ENCODE results near the gene CRY2. TPM values are rescaled to one million over a fixed set of nuclear protein-coding genes. Genes with fewer than 3 reads are reported as not detected.
A peak's percentile ranks its signal among the peaks of the same experiment; 100 is the strongest.

The CRY2 gene
- polyA plus RNA-seq, 2 donors = 5.9 to 6.8 TPM

DNA sequence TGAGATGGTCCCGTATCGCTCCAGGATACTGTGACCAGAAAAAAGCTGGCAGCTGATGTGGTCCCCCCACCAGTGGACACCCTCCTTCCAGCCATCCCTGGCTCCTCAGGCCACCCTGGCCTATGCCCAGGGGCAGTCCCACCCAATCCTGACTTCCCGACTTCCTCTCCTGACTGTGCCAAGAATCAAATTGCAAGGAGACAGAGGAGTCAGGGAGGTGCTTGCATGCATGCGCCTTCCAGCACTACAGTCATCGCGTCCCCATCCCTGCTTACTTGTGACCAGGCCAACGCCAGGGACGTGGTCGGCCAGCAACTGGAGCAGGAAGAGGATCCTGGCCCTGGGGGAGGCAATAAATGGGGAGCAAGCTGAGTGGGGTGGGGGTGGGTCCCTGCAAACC lies 63.3 kb downstream of the CRY2 start:
- 86% methylated on average over 9 of the region's 9 CpGs for WGBS, 2 donors
- H3K36me3 ChIP-seq (ENCODE audit: control insufficient read depth in 2 of 2, insufficient read depth in 2 of 2, low read length in 1 of 2) = peaks cover 20 to 49% of the 10 kb centered on the region in 2 donors
- no peak overlapping the region for H3K27ac ChIP-seq (ENCODE audit: low read depth in 2 of 2, low read length in 1 of 2)
- peaks cover 2 to 11% of the 10 kb centered on the region in 2 donors for H3K4me1 ChIP-seq (ENCODE audit: control insufficient read depth in 2 of 2, insufficient read depth in 2 of 2, low read length in 1 of 2)
- H3K27me3 ChIP-seq (ENCODE audit: control insufficient read depth in 1 of 2, insufficient read depth in 2 of 2, low read length in 2 of 2) = no peaks in the 10 kb centered on the region
- H3K4me3 ChIP-seq (ENCODE audit: low read depth in 1 of 2, low read length in 2 of 2) = no peak overlapping the region
- H3K9me3 ChIP-seq (ENCODE audit: control insufficient read depth in 2 of 2, insufficient read depth in 1 of 2, low read depth in 1 of 2, low read length in 1 of 2) = no peaks in the 10 kb centered on the region

DNA sequence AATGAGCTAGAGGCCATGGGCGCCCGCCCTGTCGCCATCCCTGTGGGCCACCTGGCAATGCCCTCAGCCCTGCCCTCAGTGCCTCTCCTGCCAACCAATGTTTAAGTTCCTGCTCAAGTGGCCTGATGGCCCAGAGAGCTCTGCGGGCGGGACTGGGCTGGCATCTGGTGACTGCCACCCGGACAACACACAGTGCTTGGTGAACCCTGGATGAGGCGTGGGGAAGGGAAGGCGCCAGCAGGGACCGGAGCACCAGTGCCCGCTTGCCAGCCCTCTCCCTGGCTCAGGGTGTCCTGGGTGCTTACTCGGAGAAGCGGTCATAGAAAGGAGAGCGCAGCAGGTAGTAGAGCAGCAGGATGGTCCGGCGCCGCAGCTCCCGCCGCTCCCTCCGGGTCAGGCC lies 66.2 kb downstream of the CRY2 start:
- H3K36me3 ChIP-seq (ENCODE audit: control insufficient read depth in 2 of 2, insufficient read depth in 2 of 2, low read length in 1 of 2) = peaks cover 20 to 49% of the 10 kb centered on the region in 2 donors
- H3K9me3 ChIP-seq (ENCODE audit: control insufficient read depth in 2 of 2, insufficient read depth in 1 of 2, low read depth in 1 of 2, low read length in 1 of 2) = no peaks in the 10 kb centered on the region
- no peaks in the 10 kb centered on the region for H3K27me3 ChIP-seq (ENCODE audit: control insufficient read depth in 1 of 2, insufficient read depth in 2 of 2, low read length in 2 of 2)
- H3K4me1 ChIP-seq (ENCODE audit: control insufficient read depth in 2 of 2, insufficient read depth in 2 of 2, low read length in 1 of 2) = peaks cover 0 to 6% of the 10 kb centered on the region in 2 donors
- no peak overlapping the region for H3K27ac ChIP-seq (ENCODE audit: low read depth in 2 of 2, low read length in 1 of 2)
- H3K4me3 ChIP-seq (ENCODE audit: low read depth in 1 of 2, low read length in 2 of 2) = no peak overlapping the region
- WGBS, 2 donors = 94 to 99% methylated on average over 19 of the region's 19 CpGs

DNA sequence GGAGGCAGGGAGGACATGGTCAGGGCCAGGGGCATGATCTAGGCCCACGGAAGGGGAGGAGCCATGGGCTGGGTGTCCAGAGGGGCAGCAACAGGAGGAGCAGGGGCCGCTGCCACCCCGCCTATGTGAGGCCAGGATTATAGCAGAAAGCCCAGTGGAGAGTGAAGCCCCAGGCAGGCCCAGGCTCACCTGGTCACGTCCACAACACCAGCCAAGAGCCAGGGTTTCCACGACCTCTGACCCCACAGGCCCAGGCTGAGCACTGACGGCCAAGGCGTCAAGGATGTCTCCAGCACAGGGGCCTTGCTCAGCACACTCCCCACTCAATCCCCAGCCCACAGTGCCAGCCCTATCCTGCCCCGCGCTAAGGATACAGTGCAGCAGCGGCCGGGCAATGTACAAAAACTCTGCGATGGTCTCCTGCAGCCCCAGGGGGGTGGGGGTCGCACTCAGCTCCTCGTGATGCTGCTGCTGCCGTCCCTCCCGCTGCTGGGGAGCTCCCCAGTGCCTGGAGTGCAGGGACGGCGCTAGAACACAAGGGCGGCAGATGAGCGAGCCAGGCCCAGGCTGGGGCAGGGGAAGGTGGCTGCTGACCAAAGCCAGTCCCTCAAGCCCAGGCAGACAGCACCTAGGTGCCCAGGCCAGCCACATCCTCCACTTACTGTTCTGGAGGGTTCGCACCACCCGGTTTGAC lies 66.8 kb downstream of the CRY2 start:
- Histone ChIP-seq H3K4me3 (ENCODE audit: low read depth in 1 of 2, low read length in 2 of 2) (no peak overlapping the region), H3K9me3 (ENCODE audit: control insufficient read depth in 2 of 2, insufficient read depth in 1 of 2, low read depth in 1 of 2, low read length in 1 of 2) (no peaks in the 10 kb centered on the region), H3K4me1 (ENCODE audit: control insufficient read depth in 2 of 2, insufficient read depth in 2 of 2, low read length in 1 of 2) (peaks cover 0 to 8% of the 10 kb centered on the region in 2 donors), H3K36me3 (ENCODE audit: control insufficient read depth in 2 of 2, insufficient read depth in 2 of 2, low read length in 1 of 2) (peaks cover 20 to 46% of the 10 kb centered on the region in 2 donors), H3K27me3 (ENCODE audit: control insufficient read depth in 1 of 2, insufficient read depth in 2 of 2, low read length in 2 of 2) (no peaks in the 10 kb centered on the region), H3K27ac (ENCODE audit: low read depth in 2 of 2, low read length in 1 of 2) (no peak overlapping the region)
- WGBS, 2 donors = 91 to 92% methylated on average over 22 of the region's 22 CpGs

DNA sequence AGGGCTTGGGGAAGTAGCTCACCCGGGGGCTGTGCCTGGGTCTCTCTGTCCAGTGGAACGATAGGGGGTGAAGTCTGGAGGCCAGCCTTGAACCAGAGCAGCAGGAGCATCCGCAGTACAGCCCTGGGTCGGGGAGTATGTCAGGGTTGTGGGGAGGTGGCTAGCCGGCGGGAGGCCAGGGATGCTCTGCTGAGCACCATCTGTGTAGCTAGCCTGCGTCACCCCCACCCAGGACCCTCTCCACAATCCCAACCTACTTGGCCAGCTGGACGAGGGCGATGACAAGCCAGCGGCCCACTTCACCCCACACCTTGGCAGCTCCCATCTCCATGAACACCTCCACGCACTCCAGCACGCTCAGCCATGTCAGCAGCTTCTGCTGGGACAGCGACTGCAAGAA lies 68.2 kb downstream of the CRY2 start:
- Histone ChIP-seq H3K36me3 (ENCODE audit: control insufficient read depth in 2 of 2, insufficient read depth in 2 of 2, low read length in 1 of 2) (peaks cover 20 to 36% of the 10 kb centered on the region in 2 donors), H3K9me3 (ENCODE audit: control insufficient read depth in 2 of 2, insufficient read depth in 1 of 2, low read depth in 1 of 2, low read length in 1 of 2) (no peaks in the 10 kb centered on the region), H3K27me3 (ENCODE audit: control insufficient read depth in 1 of 2, insufficient read depth in 2 of 2, low read length in 2 of 2) (no peaks in the 10 kb centered on the region), H3K4me1 (ENCODE audit: control insufficient read depth in 2 of 2, insufficient read depth in 2 of 2, low read length in 1 of 2) (peaks cover 0 to 14% of the 10 kb centered on the region in 2 donors), H3K27ac (ENCODE audit: low read depth in 2 of 2, low read length in 1 of 2) (no peak overlapping the region), H3K4me3 (ENCODE audit: low read depth in 1 of 2, low read length in 2 of 2) (no peak overlapping the region)
- 88 to 89% methylated on average over 13 of the region's 13 CpGs for WGBS, 2 donors

DNA sequence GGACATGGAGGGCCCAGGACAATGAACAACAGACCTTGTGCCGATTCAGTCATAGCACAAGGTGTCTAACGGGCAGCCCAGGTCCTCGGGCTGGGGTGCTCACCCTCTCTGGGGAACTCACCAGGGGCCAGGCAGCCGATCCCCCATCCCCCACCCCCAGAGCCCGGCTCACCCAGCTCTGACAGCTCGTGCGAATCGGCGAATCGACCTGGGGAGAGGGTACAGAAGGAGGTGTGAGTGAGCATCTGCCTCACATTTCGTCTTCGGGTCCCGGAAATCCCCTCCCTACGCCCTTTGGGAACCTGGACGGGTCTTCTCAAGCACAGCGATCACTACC lies 70.0 kb downstream of the CRY2 start:
- Histone ChIP-seq H3K9me3 (ENCODE audit: control insufficient read depth in 2 of 2, insufficient read depth in 1 of 2, low read depth in 1 of 2, low read length in 1 of 2) (no peaks in the 10 kb centered on the region), H3K4me1 (ENCODE audit: control insufficient read depth in 2 of 2, insufficient read depth in 2 of 2, low read length in 1 of 2) (peaks cover 2 to 14% of the 10 kb centered on the region in 2 donors), H3K36me3 (ENCODE audit: control insufficient read depth in 2 of 2, insufficient read depth in 2 of 2, low read length in 1 of 2) (peaks cover 13 to 26% of the 10 kb centered on the region in 2 donors), H3K4me3 (ENCODE audit: low read depth in 1 of 2, low read length in 2 of 2) (peak overlapping the region; percentile 90 to 92), H3K27me3 (ENCODE audit: control insufficient read depth in 1 of 2, insufficient read depth in 2 of 2, low read length in 2 of 2) (no peaks in the 10 kb centered on the region), H3K27ac (ENCODE audit: low read depth in 2 of 2, low read length in 1 of 2) (peak overlapping the region; percentile 92 to 96)
- 3% methylated on average over 14 to 16 of the region's 16 CpGs for WGBS, 2 donors

DNA sequence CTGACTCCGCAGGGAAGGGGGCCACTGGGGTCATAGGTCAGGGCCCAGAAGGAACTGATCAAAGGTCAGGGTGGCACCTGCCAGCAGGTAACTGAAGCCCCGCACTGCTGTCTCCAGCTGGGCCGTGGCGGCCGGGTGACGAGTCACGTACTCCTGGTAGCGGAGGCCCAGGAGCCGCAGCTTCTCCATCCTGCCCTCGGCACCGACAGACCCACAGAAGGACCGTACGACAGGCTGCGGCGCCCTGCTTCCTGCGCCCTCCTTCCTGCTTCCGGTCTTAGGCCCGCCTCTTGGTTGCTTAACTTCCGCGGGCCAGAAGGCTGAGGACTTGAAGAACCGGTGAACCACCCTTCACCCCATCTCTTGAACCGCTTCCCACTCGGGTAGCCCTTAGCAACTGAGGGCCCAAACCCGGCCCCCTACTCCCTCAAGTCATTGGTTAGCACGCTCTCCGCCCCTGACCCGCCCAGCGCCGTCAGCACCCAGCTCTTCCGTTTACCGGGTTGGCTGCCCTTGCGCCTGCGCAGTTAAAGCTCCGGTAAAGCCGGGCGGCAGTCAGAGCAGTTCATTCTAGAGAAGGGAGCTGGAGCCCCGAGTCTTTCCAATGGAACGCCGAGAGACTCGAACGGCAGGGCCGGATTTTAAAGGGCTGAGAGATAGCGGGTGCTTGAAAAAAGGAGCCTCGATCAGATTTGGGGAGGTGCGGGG lies 70.5 kb downstream of the CRY2 start, which contains the start of gene PEX16:
Gene PEX16 (minus strand): TSS at position 255 of the 708 bp plus-strand sequence. CDS start 66 bp downstream, at position 189.
- 0% methylated on average over 45 of the region's 45 CpGs for WGBS, 2 donors
- H3K27ac ChIP-seq (ENCODE audit: low read depth in 2 of 2, low read length in 1 of 2) = peak within 1 kb of the TSS; percentile 92 to 96
- H3K9me3 ChIP-seq (ENCODE audit: control insufficient read depth in 2 of 2, insufficient read depth in 1 of 2, low read depth in 1 of 2, low read length in 1 of 2) = no peaks in the 10 kb centered on the region
- peaks cover 2 to 14% of the 10 kb centered on the region in 2 donors for H3K4me1 ChIP-seq (ENCODE audit: control insufficient read depth in 2 of 2, insufficient read depth in 2 of 2, low read length in 1 of 2)
- peaks cover 13 to 26% of the 10 kb centered on the region in 2 donors for H3K36me3 ChIP-seq (ENCODE audit: control insufficient read depth in 2 of 2, insufficient read depth in 2 of 2, low read length in 1 of 2)
- no peaks in the 10 kb centered on the region for H3K27me3 ChIP-seq (ENCODE audit: control insufficient read depth in 1 of 2, insufficient read depth in 2 of 2, low read length in 2 of 2)
- H3K4me3 ChIP-seq (ENCODE audit: low read depth in 1 of 2, low read length in 2 of 2) = peak within 1 kb of the TSS; percentile 90 to 92

DNA sequence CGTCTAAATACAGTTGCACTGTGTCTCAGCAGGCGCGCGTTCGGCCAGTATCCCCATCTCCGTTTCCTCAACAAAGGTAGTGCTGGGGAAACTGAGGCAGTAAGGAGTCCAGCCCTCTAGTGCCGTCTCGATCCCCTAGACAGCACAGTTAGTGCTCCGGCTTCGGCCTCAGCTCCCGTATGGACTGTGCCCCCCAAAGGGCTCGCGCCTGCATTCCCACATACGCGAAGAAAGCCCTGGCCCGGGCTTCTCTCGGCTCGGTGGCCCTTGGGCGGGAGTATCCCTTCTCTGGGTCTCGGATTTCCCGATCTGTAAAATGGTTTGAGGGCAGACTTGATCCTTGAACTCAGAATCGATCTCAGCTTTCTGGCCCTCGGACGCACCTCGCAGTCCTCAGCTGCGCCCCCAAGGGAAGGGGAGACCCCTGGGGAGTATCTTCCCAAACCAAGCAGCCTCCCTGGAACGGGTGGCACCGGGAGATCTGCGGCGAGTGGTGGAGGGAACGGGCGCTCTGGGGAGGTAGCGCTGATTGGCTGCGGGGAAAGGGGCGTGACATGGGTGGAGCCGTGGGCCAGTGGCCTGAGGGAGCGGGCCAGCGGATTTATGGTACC lies 71.2 kb downstream of the CRY2 start:
- WGBS, 2 donors = 0 to 1% methylated on average over 38 of the region's 38 CpGs
- peak overlapping the region; percentile 86 to 96 for H3K27ac ChIP-seq (ENCODE audit: low read depth in 2 of 2, low read length in 1 of 2)
- no peaks in the 10 kb centered on the region for H3K9me3 ChIP-seq (ENCODE audit: control insufficient read depth in 2 of 2, insufficient read depth in 1 of 2, low read depth in 1 of 2, low read length in 1 of 2)
- no peaks in the 10 kb centered on the region for H3K27me3 ChIP-seq (ENCODE audit: control insufficient read depth in 1 of 2, insufficient read depth in 2 of 2, low read length in 2 of 2)
- peaks cover 2 to 18% of the 10 kb centered on the region in 2 donors for H3K4me1 ChIP-seq (ENCODE audit: control insufficient read depth in 2 of 2, insufficient read depth in 2 of 2, low read length in 1 of 2)
- H3K36me3 ChIP-seq (ENCODE audit: control insufficient read depth in 2 of 2, insufficient read depth in 2 of 2, low read length in 1 of 2) = peaks cover 12 to 21% of the 10 kb centered on the region in 2 donors
- peak overlapping the region; percentile 56 to 90 for H3K4me3 ChIP-seq (ENCODE audit: low read depth in 1 of 2, low read length in 2 of 2)

DNA sequence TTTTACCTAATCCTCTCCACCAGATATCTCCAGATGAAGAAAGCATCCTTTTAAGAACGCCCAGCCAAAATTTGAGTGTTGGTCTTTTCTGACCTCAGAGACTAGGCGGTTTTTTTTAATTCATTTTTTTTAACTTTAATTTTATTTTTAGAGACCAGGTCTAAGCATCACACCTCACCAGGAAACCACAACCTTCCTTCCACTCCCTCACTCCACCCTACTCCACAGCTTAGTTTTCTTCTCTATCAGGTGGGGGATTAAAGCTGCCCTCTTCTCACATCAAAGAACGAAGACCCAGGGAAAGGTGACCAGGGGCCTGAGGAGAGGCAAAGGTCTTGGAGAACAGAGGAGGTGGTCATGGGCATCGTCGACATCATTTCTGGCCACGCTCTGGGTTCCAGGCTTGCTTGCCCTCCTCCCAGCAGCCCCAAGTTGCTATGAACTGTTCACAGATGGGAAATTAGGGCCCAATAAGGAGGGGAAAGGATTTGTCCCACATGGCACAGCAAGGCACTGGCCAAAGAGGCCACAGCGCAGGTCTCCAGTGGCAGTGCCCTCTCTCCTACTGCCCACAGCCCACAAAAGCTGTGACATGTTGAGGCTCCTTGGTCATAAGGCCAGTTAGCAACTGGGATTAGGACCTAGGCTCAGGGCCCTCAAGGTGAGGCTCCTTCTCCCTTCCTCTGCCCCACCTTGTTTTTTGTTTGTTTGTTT lies 71.8 kb downstream of the CRY2 start:
- Histone ChIP-seq H3K36me3 (ENCODE audit: control insufficient read depth in 2 of 2, insufficient read depth in 2 of 2, low read length in 1 of 2) (peaks cover 5 to 14% of the 10 kb centered on the region in 2 donors), H3K27ac (ENCODE audit: low read depth in 2 of 2, low read length in 1 of 2) (peak overlapping the region in 1 of 2 donors; percentile 96), H3K4me1 (ENCODE audit: control insufficient read depth in 2 of 2, insufficient read depth in 2 of 2, low read length in 1 of 2) (peaks cover 2 to 19% of the 10 kb centered on the region in 2 donors), H3K9me3 (ENCODE audit: control insufficient read depth in 2 of 2, insufficient read depth in 1 of 2, low read depth in 1 of 2, low read length in 1 of 2) (no peaks in the 10 kb centered on the region), H3K4me3 (ENCODE audit: low read depth in 1 of 2, low read length in 2 of 2) (peak overlapping the region in 1 of 2 donors; percentile 90), H3K27me3 (ENCODE audit: control insufficient read depth in 1 of 2, insufficient read depth in 2 of 2, low read length in 2 of 2) (no peaks in the 10 kb centered on the region)
- 63 to 68% methylated on average over 7 of the region's 7 CpGs for WGBS, 2 donors

DNA sequence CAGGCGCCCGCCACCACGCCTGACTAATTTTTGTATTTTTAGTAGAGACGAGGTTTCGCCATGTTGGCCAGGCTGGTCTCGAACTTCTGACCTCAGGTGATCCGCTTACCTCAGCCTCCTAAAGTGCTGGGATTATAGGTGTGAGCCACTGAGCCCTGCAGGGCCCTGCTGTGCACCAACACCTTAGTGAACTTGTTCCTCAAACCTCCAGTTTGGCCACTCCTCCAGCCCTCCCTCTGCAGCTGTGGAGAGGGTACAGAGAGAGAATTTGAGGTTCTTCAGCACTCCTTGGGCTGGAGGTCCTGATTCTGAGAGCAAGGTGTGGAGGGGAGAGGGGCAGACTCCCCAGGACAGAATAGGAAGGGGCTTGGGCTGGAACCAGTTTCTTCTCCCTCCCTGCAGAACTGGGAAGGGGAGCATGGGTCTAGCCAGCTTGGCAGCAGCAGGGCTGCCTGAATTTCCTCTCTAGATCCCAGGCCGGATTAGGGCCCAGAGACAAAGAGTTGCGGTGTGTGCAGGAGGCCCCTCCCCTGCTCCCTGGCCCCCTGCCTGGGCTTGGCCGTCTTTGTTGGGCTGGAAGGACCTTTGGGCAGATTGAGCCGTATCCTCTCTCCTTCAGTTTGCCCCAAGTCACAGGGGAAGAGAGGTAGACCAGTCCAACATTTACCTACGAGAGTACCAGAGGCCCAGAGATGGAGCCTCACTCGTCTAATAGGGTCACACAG lies 72.7 kb downstream of the CRY2 start:
- 66 to 70% methylated on average over 13 of the region's 13 CpGs for WGBS, 2 donors

More for the DNA sequence above, 72.7 kb downstream of the CRY2 start:
- Histone ChIP-seq H3K27me3 (ENCODE audit: control insufficient read depth in 1 of 2, insufficient read depth in 2 of 2, low read length in 2 of 2) (no peaks in the 10 kb centered on the region), H3K4me1 (ENCODE audit: control insufficient read depth in 2 of 2, insufficient read depth in 2 of 2, low read length in 1 of 2) (peaks cover 2 to 19% of the 10 kb centered on the region in 2 donors), H3K4me3 (ENCODE audit: low read depth in 1 of 2, low read length in 2 of 2) (no peak overlapping the region), H3K36me3 (ENCODE audit: control insufficient read depth in 2 of 2, insufficient read depth in 2 of 2, low read length in 1 of 2) (peaks cover 0 to 6% of the 10 kb centered on the region in 2 donors), H3K27ac (ENCODE audit: low read depth in 2 of 2, low read length in 1 of 2) (no peak overlapping the region), H3K9me3 (ENCODE audit: control insufficient read depth in 2 of 2, insufficient read depth in 1 of 2, low read depth in 1 of 2, low read length in 1 of 2) (no peaks in the 10 kb centered on the region)

All from esophagus (tissue), 2 donors.